Stomach (tissue), 4 donors: Measurements from ENCODE around the gene EFL1.

Source experiments
- EP300 ChIP-seq: sonication (generic); formaldehyde crosslinking; IDR thresholded peaks from one replicate; pipeline ENCODE4 v1.6.1; 2017; ENCODE audit warnings: antibody characterized with exemption
- POLR2A ChIP-seq, 4 donors: fragments of 450-650 bp; IDR thresholded peaks; one replicate each; pipeline ENCODE4 v1.6.1; 2016; ENCODE audit warnings: antibody characterized with exemption in 4 of 4, control low read depth in 2 of 4, mild to moderate bottlenecking in 1 of 4, moderate library complexity in 1 of 4
- POLR2AphosphoS5 ChIP-seq, 3 donors: sonication (generic); formaldehyde crosslinking; IDR thresholded peaks; one replicate each; pipeline ENCODE4 v1.6.1; 2016; ENCODE audit warnings: antibody characterized with exemption in 3 of 3
- TF ChIP-seq, protein P1 (sequence below), 7 experiments: fragments of 450-650 bp in 4 of 7; fragments of 200-600 bp in 3 of 7; sonication (generic) in 3 of 7; IDR thresholded peaks; one replicate each; pipeline ENCODE4 v1.5.1; 2016 to 2019; ENCODE audit warnings: antibody characterized with exemption in 7 of 7, control low read depth in 2 of 7, mild to moderate bottlenecking in 1 of 7

GRCh38 chr15:82272154-82272553 is 9.6 kb upstream of the EFL1 start:
- TF ChIP-seq, protein P1, sequence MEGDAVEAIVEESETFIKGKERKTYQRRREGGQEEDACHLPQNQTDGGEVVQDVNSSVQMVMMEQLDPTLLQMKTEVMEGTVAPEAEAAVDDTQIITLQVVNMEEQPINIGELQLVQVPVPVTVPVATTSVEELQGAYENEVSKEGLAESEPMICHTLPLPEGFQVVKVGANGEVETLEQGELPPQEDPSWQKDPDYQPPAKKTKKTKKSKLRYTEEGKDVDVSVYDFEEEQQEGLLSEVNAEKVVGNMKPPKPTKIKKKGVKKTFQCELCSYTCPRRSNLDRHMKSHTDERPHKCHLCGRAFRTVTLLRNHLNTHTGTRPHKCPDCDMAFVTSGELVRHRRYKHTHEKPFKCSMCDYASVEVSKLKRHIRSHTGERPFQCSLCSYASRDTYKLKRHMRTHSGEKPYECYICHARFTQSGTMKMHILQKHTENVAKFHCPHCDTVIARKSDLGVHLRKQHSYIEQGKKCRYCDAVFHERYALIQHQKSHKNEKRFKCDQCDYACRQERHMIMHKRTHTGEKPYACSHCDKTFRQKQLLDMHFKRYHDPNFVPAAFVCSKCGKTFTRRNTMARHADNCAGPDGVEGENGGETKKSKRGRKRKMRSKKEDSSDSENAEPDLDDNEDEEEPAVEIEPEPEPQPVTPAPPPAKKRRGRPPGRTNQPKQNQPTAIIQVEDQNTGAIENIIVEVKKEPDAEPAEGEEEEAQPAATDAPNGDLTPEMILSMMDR (IDR thresholded peaks at IDR 0.05), result no peak
- TF ChIP-seq POLR2AphosphoS5 (IDR thresholded peaks at IDR 0.05), result no peak
- no peak for TF ChIP-seq EP300
- TF ChIP-seq POLR2A (IDR thresholded peaks at IDR 0.05), result no peak
